A549 (cell line): ENCODE data around the gene FBF1. TPM values are rescaled to one million over a fixed set of nuclear protein-coding genes. Genes with fewer than 3 reads are reported as not detected.

Experiments
- ATAC-seq, 2 experiments: fragments of 200-7000 bp in 1 of 2; fragments of >200 bp in 1 of 2; cut with Nextera tagmentation in 1 of 2; cut with Tn5 transposase in 1 of 2; 3 replicates each; pipeline versions ENCODE4 v1.8.0 to v1.9.1; 2018 to 2020; ENCODE audit warnings: mild to moderate bottlenecking in 1 of 2, moderate library complexity in 1 of 2
- CTCF ChIA-PET: fragments of 300-600 bp; sonication (Branson Sonifier 250); formaldehyde crosslinking; extraction: SDS; loops from one replicate; lab custom pipeline; 2021; ENCODE audit warnings: antibody characterized with exemption, inconsistent platforms; lab: Yijun Ruan, JAX
- POLR2A ChIA-PET: fragments of 350-600 bp; formaldehyde crosslinking; extraction: SDS; loops from one replicate; lab custom pipeline; 2021; ENCODE audit warnings: antibody characterized with exemption, inconsistent platforms; lab: Yijun Ruan, JAX
- DNase-seq, 2 experiments: peaks; one replicate each; pipeline versions ENCODE4 v3.0.0 to v3.0.0-alpha.2; 2011 to 2016; ENCODE audit warnings: low read depth in 1 of 2, low spot score in 1 of 2
- FAIRE-seq: peaks from 2 replicates; lab custom pipeline; 2011; peaks lifted over from hg19 to GRCh38; lab: Jason Lieb, UNC
- H3K27ac ChIP-seq, 2 experiments: fragments of >200 bp; sonication (Bioruptor Twin); formaldehyde crosslinking; 3 replicates each; pipeline ENCODE4 v1.5.1; 2016 to 2017
- H3K4me1 ChIP-seq: fragments of >200 bp; sonication (Bioruptor Twin); formaldehyde crosslinking; 3 replicates; pipeline ENCODE4 v1.6.1; 2016
- H3K4me2 ChIP-seq: fragments of >200 bp; sonication (Bioruptor Twin); formaldehyde crosslinking; 3 replicates; pipeline ENCODE4 v1.6.1; 2016
- H3K4me3 ChIP-seq: fragments of >200 bp; sonication (Bioruptor Twin); formaldehyde crosslinking; 3 replicates; pipeline ENCODE4 v1.5.1; 2016
- H3K9me3 ChIP-seq: fragments of >200 bp; sonication (Bioruptor Twin); formaldehyde crosslinking; 3 replicates; pipeline ENCODE4 v1.6.1; 2016
- CBX8 ChIP-seq: fragments of 200-600 bp; sonication (generic); IDR thresholded peaks from 2 replicates; pipeline ENCODE4 v1.6.1; 2016
- CHD2 ChIP-seq: fragments of 150-350 bp; IDR thresholded peaks from 2 replicates; pipeline ENCODE4 v1.6.1; 2014; ENCODE audit warnings: low read length; ENCODE audit not compliant: partially characterized antibody
- CTCF ChIP-seq: fragments of >200 bp; sonication (Bioruptor Twin); formaldehyde crosslinking; IDR thresholded peaks from 3 replicates; pipeline ENCODE4 v1.5.1; 2016
- E2F6 ChIP-seq: IDR thresholded peaks from 2 replicates; pipeline ENCODE4 v1.6.1; 2012; ENCODE audit warnings: low read depth, borderline replicate concordance
- EP300 ChIP-seq, 2 experiments: fragments of >200 bp; sonication (Bioruptor Twin); formaldehyde crosslinking; IDR thresholded peaks; 2 replicates in 1 of 2; 3 replicates in 1 of 2; pipeline ENCODE4 v1.6.1; 2016 to 2017
- ESRRA ChIP-seq: fragments of 150-350 bp; IDR thresholded peaks from 2 replicates; pipeline ENCODE4 v1.6.1; 2014; ENCODE audit warnings: mild to moderate bottlenecking, low read length, borderline replicate concordance
- FOSB ChIP-seq: fragments of 250-450 bp; sonication (Bioruptor Pico); IDR thresholded peaks from 2 replicates; pipeline ENCODE4 v1.5.0; 2020; ENCODE audit warnings: mild to moderate bottlenecking, moderate library complexity
- FOSL2 ChIP-seq, 2 experiments: fragments of 450-650 bp in 1 of 2; fragments of >200 bp in 1 of 2; sonication (Bioruptor Twin) in 1 of 2; formaldehyde crosslinking; IDR thresholded peaks; 2 replicates each; pipeline versions ENCODE4 v1.5.0 to v1.6.1; 2016 to 2020; ENCODE audit warnings: mild to moderate bottlenecking in 1 of 2, moderate library complexity in 1 of 2
- FOXS1 ChIP-seq: fragments of 250-450 bp; sonication (Bioruptor Pico); IDR thresholded peaks from 2 replicates; pipeline ENCODE4 v1.5.0; 2020; ENCODE audit warnings: mild to moderate bottlenecking, moderate library complexity
- GATA3 ChIP-seq: IDR thresholded peaks from 2 replicates; pipeline ENCODE4 v1.6.1; 2012; ENCODE audit warnings: borderline replicate concordance
- HDAC2 ChIP-seq: fragments of 200-600 bp; sonication (generic); IDR thresholded peaks from 2 replicates; pipeline ENCODE4 v1.6.1; 2016
- HOXA7 ChIP-seq: fragments of 250-450 bp; sonication (Bioruptor Pico); IDR thresholded peaks from 2 replicates; pipeline ENCODE4 v1.5.0; 2020; ENCODE audit warnings: mild to moderate bottlenecking, moderate library complexity
- HOXB13 ChIP-seq: fragments of 250-450 bp; sonication (Bioruptor Pico); IDR thresholded peaks from 2 replicates; pipeline ENCODE4 v1.5.0; 2020; ENCODE audit warnings: low read depth, mild to moderate bottlenecking, moderate library complexity
- HOXB5 ChIP-seq: fragments of 250-450 bp; sonication (Bioruptor Pico); IDR thresholded peaks from 2 replicates; pipeline ENCODE4 v1.5.0; 2020; ENCODE audit warnings: mild to moderate bottlenecking, moderate library complexity
- JUN ChIP-seq, 2 experiments: fragments of >200 bp; sonication (Bioruptor Twin); formaldehyde crosslinking; IDR thresholded peaks; 2 replicates in 1 of 2; 3 replicates in 1 of 2; pipeline ENCODE4 v1.6.1; 2016 to 2017
- KDM1A ChIP-seq: fragments of 200-600 bp; sonication (generic); IDR thresholded peaks from 2 replicates; pipeline ENCODE4 v1.6.1; 2016; ENCODE audit warnings: low read depth, mild to moderate bottlenecking
- KDM5A ChIP-seq: fragments of 200-600 bp; sonication (generic); IDR thresholded peaks from 2 replicates; pipeline ENCODE4 v1.6.1; 2016; ENCODE audit warnings: antibody characterized with exemption, mild to moderate bottlenecking
- MAZ ChIP-seq: fragments of 150-350 bp; IDR thresholded peaks from 2 replicates; pipeline ENCODE4 v1.6.1; 2014; ENCODE audit warnings: antibody characterized with exemption, low read depth, low read length, borderline replicate concordance
- MYC ChIP-seq: IDR thresholded peaks from 2 replicates; pipeline ENCODE4 v1.6.1; 2012; ENCODE audit warnings: mild to moderate bottlenecking, inconsistent platforms, low read length, improper control_type of control experiment, borderline replicate concordance
- PBX3 ChIP-seq: IDR thresholded peaks from 2 replicates; pipeline ENCODE4 v1.6.1; 2012
- RAD21 ChIP-seq, 2 experiments: fragments of >200 bp in 1 of 2; sonication (Bioruptor Twin) in 1 of 2; formaldehyde crosslinking in 1 of 2; IDR thresholded peaks in 1 of 2; conservative IDR thresholded peaks in 1 of 2; 2 replicates in 1 of 2; 3 replicates in 1 of 2; pipeline ENCODE4 v1.6.1; 2012 to 2018; ENCODE audit warnings: inconsistent platforms in 1 of 2
- RCOR1 ChIP-seq: fragments of 150-350 bp; IDR thresholded peaks from 2 replicates; pipeline ENCODE4 v1.6.1; 2014; ENCODE audit warnings: antibody characterized with exemption, low read length, low read depth
- RFX5 ChIP-seq: fragments of 450-650 bp; IDR thresholded peaks from 2 replicates; pipeline ENCODE4 v1.7.1; 2014; ENCODE audit warnings: antibody characterized with exemption, mild to moderate bottlenecking, moderate library complexity
- SMC3 ChIP-seq: fragments of >200 bp; sonication (Bioruptor Twin); formaldehyde crosslinking; IDR thresholded peaks from 3 replicates; pipeline ENCODE4 v1.6.1; 2018; ENCODE audit warnings: inconsistent platforms
- TP53 ChIP-seq: fragments of 250-450 bp; sonication (Bioruptor Pico); IDR thresholded peaks from 2 replicates; pipeline ENCODE4 v1.5.0; 2021; ENCODE audit warnings: mild to moderate bottlenecking, moderate library complexity
- USF2 ChIP-seq: fragments of 450-650 bp; IDR thresholded peaks from 2 replicates; pipeline ENCODE4 v1.6.1; 2014; ENCODE audit warnings: antibody characterized with exemption
- ZSCAN20 ChIP-seq: fragments of 250-450 bp; sonication (Bioruptor Pico); IDR thresholded peaks from 2 replicates; pipeline ENCODE4 v1.8.0; 2022; ENCODE audit warnings: mild to moderate bottlenecking, moderate library complexity
- WGBS: methylation state at CpG from one replicate; pipeline ENCODE4 v1.1.6; 2017; ENCODE audit errors: missing lambda C conversion rate; 5-methylcytosine and 5-hydroxymethylcytosine counted together
- polyA plus RNA-seq, 4 experiments: library from polyadenylated mRNA; depleted of rRNA in 3 of 4; stranded (reverse); fragments of >200 nt; fragmentation: RNase III in 1 of 4; extraction: RNeasy Plus Mini Kit Qiagen cat#74134 plus additional on column Dnase treatment in 1 of 4; gene quantifications; 2 replicates in 3 of 4; 3 replicates in 1 of 4; pipeline ENCODE4 v1.2.3, GENCODE V29; 2011 to 2017
- TF ChIP-seq, protein P1 (sequence below): fragments of >200 bp; sonication (Bioruptor Twin); formaldehyde crosslinking; IDR thresholded peaks from 3 replicates; pipeline ENCODE4 v1.6.1; 2016

FBF1 gene
- polyA plus RNA-seq, 2 of the 4 experiments (the other 2 are of a cell fraction): 8.5 to 17.8 TPM

GRCh38 chr17:75885431-75885830 is 55.4 kb downstream of the FBF1 start:
- no peaks in the 10 kb centered on the region for H3K9me3 ChIP-seq
- H3K4me2 ChIP-seq: no peak overlapping the region
- no peaks in the 10 kb centered on the region for H3K4me1 ChIP-seq
- 90% methylated on average over 8 of the region's 8 CpGs for WGBS
- H3K27ac ChIP-seq: no peak overlapping the region
- DNase-seq: no peak
- H3K4me3 ChIP-seq: no peak overlapping the region
- FAIRE-seq: no peak
- POLR2A ChIA-PET: interaction anchor here (0.9 kb wide), 1 partner anchor 11 kb away, joined by 3 read pairs; the partner anchor contains the start of gene TRIM65
- TF ChIP-seq HOXA7 (CRISPR knock-in tag) (no peak), RAD21 (conservative IDR thresholded peaks at IDR 0.05 in 1 of 2, IDR thresholded peaks at IDR 0.05 in 1 of 2) (no peak), CTCF (no peak)
- TF ChIP-seq, all 56 proteins: peak for 0
- CTCF ChIA-PET: interaction anchor here (0.7 to 22.8 kb wide), 4 partner anchors 8 to 29 kb away, joined by 3 to 513 read pairs (median 258); partner anchors contain the start of genes MRPL38, TRIM47 and TRIM65
- ATAC-seq: no peak

DNA sequence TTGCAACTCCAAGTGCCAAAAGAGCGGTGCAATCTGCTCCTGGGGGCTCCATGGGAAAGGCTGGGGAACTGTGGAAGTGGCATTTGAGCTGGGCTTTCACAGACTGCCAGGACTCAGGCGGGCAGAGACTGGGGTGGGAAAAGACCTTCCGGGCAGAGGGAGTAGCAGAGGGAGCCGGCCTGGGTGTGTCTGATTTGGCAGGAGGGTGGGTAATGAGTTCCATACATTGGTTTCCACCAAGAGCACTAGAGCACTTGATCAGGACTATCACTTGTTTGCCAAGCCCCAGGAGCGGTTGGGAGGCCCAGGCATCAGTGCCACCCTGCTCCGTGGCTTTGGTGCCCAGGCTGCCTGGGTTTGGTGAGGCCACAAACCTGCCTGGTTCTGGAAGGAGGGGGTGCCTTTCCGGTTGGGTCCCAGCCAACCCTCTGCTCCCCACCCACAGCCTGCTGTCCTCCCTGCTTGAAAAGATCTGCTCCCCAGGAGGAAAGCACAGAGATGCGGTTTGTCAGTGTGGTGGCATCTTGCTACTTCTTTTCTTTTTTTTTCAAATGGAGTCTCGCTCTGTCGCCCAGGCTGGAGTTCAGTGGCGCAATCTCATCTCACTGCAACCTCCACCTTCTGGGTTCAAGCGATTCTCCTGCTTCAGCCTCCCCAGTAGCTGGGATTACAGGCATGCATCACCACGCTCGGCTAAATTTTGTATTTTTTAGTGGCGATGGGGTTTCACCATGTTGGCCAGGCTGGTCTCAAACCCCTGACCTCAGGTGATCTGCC is 59.0 kb downstream of the FBF1 start:
- ChIA-PET POLR2A (interaction anchor here (1.8 to 2.3 kb wide), 2 partner anchors 14 to 102 kb away, joined by 9 to 15 read pairs; partner anchors contain the start of gene TRIM65), CTCF (interaction anchor here (1.0 to 22.8 kb wide), 4 partner anchors 14 to 134 kb away, joined by 4 to 513 read pairs (median 7); partner anchors contain the start of genes MRPL38, TRIM65 and WBP2)
- ATAC-seq (no peak), DNase-seq (no peak), FAIRE-seq (no peak)
- no peak overlapping the region for H3K27ac ChIP-seq
- WGBS: 89% methylated on average over 15 of the region's 15 CpGs
- H3K4me1 ChIP-seq: peaks cover 7% of the 10 kb centered on the region
- TF ChIP-seq FOXS1 (CRISPR knock-in tag) (no peak), ZSCAN20 (no peak), RFX5 (no peak), EP300 (IDR thresholded peaks at IDR 0.05) (no peak), RCOR1 (no peak), HOXB5 (CRISPR knock-in tag) (no peak), FOSB (CRISPR knock-in tag) (no peak), MYC (no peak), MAZ (no peak), TP53 (CRISPR knock-in tag) (no peak), KDM5A (no peak), RAD21 (conservative IDR thresholded peaks at IDR 0.05 in 1 of 2, IDR thresholded peaks at IDR 0.05 in 1 of 2) (no peak), HOXB13 (no peak), CBX8 (no peak), PBX3 (no peak), SMC3 (no peak), HOXA7 (CRISPR knock-in tag) (no peak)
- H3K4me3 ChIP-seq: no peak overlapping the region
- H3K4me2 ChIP-seq: no peak overlapping the region
- H3K9me3 ChIP-seq: no peaks in the 10 kb centered on the region

DNA sequence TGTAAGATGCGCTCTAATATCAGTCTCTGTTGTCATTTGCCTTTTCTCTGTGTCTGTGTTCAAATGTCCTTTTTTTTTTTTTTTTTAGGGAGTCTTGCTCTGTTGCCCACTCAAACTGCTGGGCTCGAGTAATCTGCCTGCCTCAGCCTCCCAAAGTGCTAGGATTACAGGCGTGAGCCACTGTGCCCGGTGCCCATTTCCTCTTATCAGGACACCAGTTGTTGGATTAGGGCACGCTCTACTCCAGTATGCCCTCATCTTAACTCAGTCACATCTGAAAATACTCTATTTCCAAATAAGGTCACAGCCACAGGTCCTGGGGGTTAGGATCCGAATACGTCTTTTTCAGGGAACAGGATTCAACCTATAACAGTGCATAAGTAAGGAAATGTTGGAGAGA is 60.6 kb downstream of the FBF1 start:
- DNase-seq (no peak), FAIRE-seq (no peak), ATAC-seq (no peak)
- Histone ChIP-seq H3K27ac (no peak overlapping the region), H3K4me2 (no peak overlapping the region), H3K9me3 (no peaks in the 10 kb centered on the region), H3K4me1 (peaks cover 23% of the 10 kb centered on the region), H3K4me3 (no peak overlapping the region)
- ChIA-PET POLR2A (interaction anchor here (0.9 kb wide), 1 partner anchor 17 kb away, joined by 5 read pairs; the partner anchor contains the start of gene TRIM65), CTCF (interaction anchor here (0.8 to 22.8 kb wide), 8 partner anchors 13 to 133 kb away, joined by 3 to 513 read pairs (median 11); partner anchors contain the start of genes GALK1, MRPL38 and TRIM65)
- 80% methylated on average over 7 of the region's 7 CpGs for WGBS
- TF ChIP-seq E2F6 (no peak), ZSCAN20 (no peak), FOSL2 (IDR thresholded peaks at IDR 0.05) (no peak), FOSL2 (CRISPR knock-in tag; IDR thresholded peaks at IDR 0.05) (no peak), JUN (IDR thresholded peaks at IDR 0.05) (no peak), RCOR1 (no peak), USF2 (no peak), HDAC2 (no peak), KDM1A (no peak), CHD2 (no peak), CBX8 (no peak), GATA3 (no peak), ESRRA (no peak)
- TF ChIP-seq, protein P1, sequence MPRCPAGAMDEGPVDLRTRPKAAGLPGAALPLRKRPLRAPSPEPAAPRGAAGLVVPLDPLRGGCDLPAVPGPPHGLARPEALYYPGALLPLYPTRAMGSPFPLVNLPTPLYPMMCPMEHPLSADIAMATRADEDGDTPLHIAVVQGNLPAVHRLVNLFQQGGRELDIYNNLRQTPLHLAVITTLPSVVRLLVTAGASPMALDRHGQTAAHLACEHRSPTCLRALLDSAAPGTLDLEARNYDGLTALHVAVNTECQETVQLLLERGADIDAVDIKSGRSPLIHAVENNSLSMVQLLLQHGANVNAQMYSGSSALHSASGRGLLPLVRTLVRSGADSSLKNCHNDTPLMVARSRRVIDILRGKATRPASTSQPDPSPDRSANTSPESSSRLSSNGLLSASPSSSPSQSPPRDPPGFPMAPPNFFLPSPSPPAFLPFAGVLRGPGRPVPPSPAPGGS: no peak
